Liver (tissue), 9 donors: Measurements from ENCODE around the gene SLC32A1. TPM values are rescaled to one million over a fixed set of nuclear protein-coding genes. Genes with fewer than 3 reads are reported as not detected.

Experiments
- DNase-seq: peaks from one replicate; pipeline ENCODE4 v3.0.0-alpha.2; 2017; ENCODE audit warnings: low spot score
- H3K27ac ChIP-seq, 2 donors: one replicate each; pipeline ENCODE4 v1.7.0; 2013; ENCODE audit warnings: inconsistent platforms in 2 of 2, low read length in 2 of 2, control low read depth in 1 of 2, low read depth in 1 of 2, mild to moderate bottlenecking in 1 of 2
- H3K27me3 ChIP-seq, 4 donors: one replicate each; pipeline versions ENCODE4 v1.6.1 to v1.7.0; 2013; ENCODE audit warnings: low read length in 3 of 4, inconsistent platforms in 1 of 4, mild to moderate bottlenecking in 1 of 4, moderate library complexity in 1 of 4; ENCODE audit not compliant: control insufficient read depth in 4 of 4, insufficient read depth in 4 of 4
- H3K36me3 ChIP-seq, 4 donors: one replicate each; pipeline versions ENCODE4 v1.6.1 to v1.7.0; 2013; ENCODE audit warnings: low read length in 3 of 4, mild to moderate bottlenecking in 3 of 4, low read depth in 1 of 4, moderate library complexity in 1 of 4; ENCODE audit not compliant: control insufficient read depth in 4 of 4, insufficient read depth in 3 of 4
- H3K4me1 ChIP-seq, 4 donors: one replicate each; pipeline versions ENCODE4 v1.6.1 to v1.7.0; 2013; ENCODE audit warnings: low read length in 3 of 4, mild to moderate bottlenecking in 3 of 4, moderate library complexity in 1 of 4; ENCODE audit not compliant: control insufficient read depth in 4 of 4, insufficient read depth in 4 of 4
- H3K4me3 ChIP-seq, 3 donors: one replicate each; pipeline versions ENCODE4 v1.6.1 to v1.7.0; 2013; ENCODE audit warnings: low read length in 3 of 3, control low read depth in 1 of 3, low read depth in 1 of 3, mild to moderate bottlenecking in 1 of 3
- H3K9ac ChIP-seq, 2 donors: one replicate each; pipeline ENCODE4 v1.7.0; 2013; ENCODE audit warnings: low read length in 2 of 2, mild to moderate bottlenecking in 2 of 2, moderate library complexity in 2 of 2, control low read depth in 1 of 2, low read depth in 1 of 2
- H3K9me3 ChIP-seq, 4 donors: one replicate each; pipeline versions ENCODE4 v1.6.1 to v1.7.0; 2013; ENCODE audit warnings: low read length in 3 of 4; ENCODE audit not compliant: control insufficient read depth in 4 of 4
- CTCF ChIP-seq: fragments of 150-350 bp; IDR thresholded peaks from 2 replicates; pipeline ENCODE4 v1.5.1; 2017; ENCODE audit warnings: improper control_type of control experiment, low read depth, low read length; ENCODE audit not compliant: missing input control
- EGR1 ChIP-seq, 2 donors: IDR thresholded peaks; 2 replicates each; pipeline ENCODE4 v1.6.1; 2016 to 2018; ENCODE audit warnings: antibody characterized with exemption in 2 of 2, low read depth in 2 of 2
- FOXA2 ChIP-seq: IDR thresholded peaks from 2 replicates; pipeline ENCODE4 v1.6.1; 2016; ENCODE audit warnings: antibody characterized with exemption
- GABPA ChIP-seq, 2 donors: IDR thresholded peaks in 1 of 2; conservative IDR thresholded peaks in 1 of 2; 2 replicates each; pipeline ENCODE4 v1.6.1; 2016; ENCODE audit warnings: antibody characterized with exemption in 2 of 2, mild to moderate bottlenecking in 1 of 2, moderate library complexity in 1 of 2
- HNF4A ChIP-seq, 2 donors: conservative IDR thresholded peaks; 2 replicates each; pipeline ENCODE4 v1.6.1; 2016; ENCODE audit warnings: antibody characterized with exemption in 2 of 2, mild to moderate bottlenecking in 2 of 2
- JUND ChIP-seq, 2 donors: IDR thresholded peaks; 2 replicates each; pipeline ENCODE4 v1.6.1; 2016; ENCODE audit warnings: antibody characterized with exemption in 2 of 2
- NR2F2 ChIP-seq: IDR thresholded peaks from 2 replicates; pipeline ENCODE4 v1.6.1; 2016; ENCODE audit warnings: antibody characterized with exemption
- RAD21 ChIP-seq, 2 donors: IDR thresholded peaks; 2 replicates each; pipeline ENCODE4 v1.6.1; 2016; ENCODE audit warnings: antibody characterized with exemption in 2 of 2, mild to moderate bottlenecking in 2 of 2
- RXRA ChIP-seq, 2 donors: IDR thresholded peaks; 2 replicates each; pipeline ENCODE4 v1.6.1; 2017 to 2018; ENCODE audit warnings: antibody characterized with exemption in 2 of 2, mild to moderate bottlenecking in 1 of 2
- SP1 ChIP-seq: IDR thresholded peaks from 2 replicates; pipeline ENCODE4 v1.6.1; 2018; ENCODE audit warnings: antibody characterized with exemption, mild to moderate bottlenecking
- TAF1 ChIP-seq: conservative IDR thresholded peaks from 2 replicates; pipeline ENCODE4 v1.6.1; 2016; ENCODE audit warnings: antibody characterized with exemption, mild to moderate bottlenecking
- YY1 ChIP-seq: IDR thresholded peaks from 2 replicates; pipeline ENCODE4 v1.6.1; 2016; ENCODE audit warnings: antibody characterized with exemption, mild to moderate bottlenecking
- WGBS: extraction: QIAGEN DNeasy Blood & Tissue Kit; methylation state at CpG from one replicate; pipeline ENCODE4 v1.1.7; 2013; 5-methylcytosine and 5-hydroxymethylcytosine counted together
- polyA plus RNA-seq, 2 donors: library from polyadenylated mRNA; stranded (reverse) in 1 of 2; unstranded in 1 of 2; fragments of 200-250 nt in 1 of 2; fragments of >200 nt in 1 of 2; fragmentation: Nextera tagmentation in 1 of 2; extraction: Ambion mirVana in 1 of 2; gene quantifications; one replicate each; pipeline versions ENCODE4 v1.2.1 to v1.2.3, GENCODE V29; 2013 to 2015
- total RNA-seq, 2 donors: library from RNA; depleted of rRNA; stranded (reverse); fragments of >200 nt; gene quantifications; one replicate each; pipeline ENCODE4 v1.2.3, GENCODE V29; 2014
- TF ChIP-seq, protein P1 (sequence below): IDR thresholded peaks from 2 replicates; pipeline ENCODE4 v1.6.1; 2016; ENCODE audit warnings: antibody characterized with exemption
- TF ChIP-seq, protein P2 (sequence below): IDR thresholded peaks from 2 replicates; pipeline ENCODE4 v1.6.1; 2016; ENCODE audit warnings: antibody characterized with exemption
- donor health status: healthy.
- donor health status: healthy.
- donor health status: healthy.
- donor health status: healthy.
- donor health status: healthy.

SLC32A1 gene
- total and polyA plus RNA-seq, 4 donors: not detected

- TF ChIP-seq SP1: no peak
- no peak for TF ChIP-seq JUND (IDR thresholded peaks at IDR 0.05)
- TF ChIP-seq YY1: no peak
- TF ChIP-seq, protein P1, sequence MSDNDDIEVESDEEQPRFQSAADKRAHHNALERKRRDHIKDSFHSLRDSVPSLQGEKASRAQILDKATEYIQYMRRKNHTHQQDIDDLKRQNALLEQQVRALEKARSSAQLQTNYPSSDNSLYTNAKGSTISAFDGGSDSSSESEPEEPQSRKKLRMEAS: no peak
- no peak for TF ChIP-seq NR2F2
- TF ChIP-seq TAF1: no peak
Observed at GRCh38 chr20:38770970-38771369, 46.7 kb downstream of the SLC32A1 start (continued).

DNA sequence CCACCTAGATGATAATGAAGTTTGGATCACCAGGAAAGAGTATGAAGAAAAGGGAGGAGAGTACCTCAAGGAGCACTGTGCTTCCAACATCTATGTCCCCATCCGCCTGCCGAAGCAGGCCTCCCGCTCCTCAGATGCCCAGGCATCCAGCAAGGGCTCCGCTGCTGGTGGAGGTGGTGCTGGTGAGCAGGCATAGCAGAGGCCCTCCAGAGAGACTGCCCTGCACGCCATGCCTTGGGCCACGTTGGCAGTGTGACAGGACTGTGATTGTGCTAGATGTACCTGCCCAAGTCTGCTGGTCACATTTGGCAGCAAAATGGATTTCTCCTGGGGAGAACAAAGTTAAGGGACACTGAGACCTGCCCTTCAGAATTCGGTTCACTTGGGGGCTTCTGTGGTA lies 47.3 kb downstream of the SLC32A1 start:
- H3K9ac ChIP-seq: no peak overlapping the region
- no peaks in the 10 kb centered on the region for H3K27me3 ChIP-seq
- DNase-seq: no peak
- no peaks in the 10 kb centered on the region for H3K9me3 ChIP-seq
- WGBS: 96% methylated on average over 7 of the region's 7 CpGs
- no peak overlapping the region for H3K4me3 ChIP-seq
- H3K27ac ChIP-seq: no peak overlapping the region
- peaks cover 10 to 30% (median 16%) of the 10 kb centered on the region in 4 donors for H3K36me3 ChIP-seq
- TF ChIP-seq, protein P1: no peak
- TF ChIP-seq RXRA (IDR thresholded peaks at IDR 0.05): no peak
- H3K4me1 ChIP-seq: peaks cover 0 to 6% (median 0%) of the 10 kb centered on the region in 4 donors

DNA sequence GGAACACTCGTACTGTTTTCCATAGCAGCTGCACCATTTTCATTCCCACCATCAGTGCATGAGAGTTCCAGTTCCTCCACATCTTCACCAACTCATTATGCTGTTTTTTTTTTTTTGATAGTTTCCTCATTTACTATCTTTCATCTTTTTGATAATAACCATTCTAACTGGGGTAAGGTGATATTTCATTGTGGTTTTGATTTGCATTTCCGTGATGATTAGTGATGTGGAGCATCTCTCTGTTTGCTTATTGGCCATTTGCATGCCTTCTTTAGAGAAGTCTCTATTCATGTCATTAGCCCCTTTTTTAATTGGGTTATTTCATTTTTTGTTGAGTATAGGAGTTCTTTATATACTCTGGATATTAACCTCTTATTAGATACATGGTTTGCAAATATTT lies 49.9 kb downstream of the SLC32A1 start:
- peaks cover 9 to 24% (median 14%) of the 10 kb centered on the region in 4 donors for H3K36me3 ChIP-seq
- 96% methylated on average over 2 of the region's 2 CpGs for WGBS
- H3K9me3 ChIP-seq: no peaks in the 10 kb centered on the region

More for the DNA sequence above, 49.9 kb downstream of the SLC32A1 start:
- no peaks in the 10 kb centered on the region for H3K27me3 ChIP-seq
- TF ChIP-seq FOXA2: no peak
- no peak for TF ChIP-seq RAD21 (IDR thresholded peaks at IDR 0.05)
- TF ChIP-seq, protein P1: no peak
- TF ChIP-seq RXRA (IDR thresholded peaks at IDR 0.05): no peak
- TF ChIP-seq NR2F2: no peak
- no peak for TF ChIP-seq EGR1 (IDR thresholded peaks at IDR 0.05; ENCODE audit: low read depth in 2 of 2)
- no peak for TF ChIP-seq SP1
- no peak for TF ChIP-seq HNF4A (conservative IDR thresholded peaks at IDR 0.05)
- no peak for TF ChIP-seq JUND (IDR thresholded peaks at IDR 0.05)
- TF ChIP-seq, protein P2, sequence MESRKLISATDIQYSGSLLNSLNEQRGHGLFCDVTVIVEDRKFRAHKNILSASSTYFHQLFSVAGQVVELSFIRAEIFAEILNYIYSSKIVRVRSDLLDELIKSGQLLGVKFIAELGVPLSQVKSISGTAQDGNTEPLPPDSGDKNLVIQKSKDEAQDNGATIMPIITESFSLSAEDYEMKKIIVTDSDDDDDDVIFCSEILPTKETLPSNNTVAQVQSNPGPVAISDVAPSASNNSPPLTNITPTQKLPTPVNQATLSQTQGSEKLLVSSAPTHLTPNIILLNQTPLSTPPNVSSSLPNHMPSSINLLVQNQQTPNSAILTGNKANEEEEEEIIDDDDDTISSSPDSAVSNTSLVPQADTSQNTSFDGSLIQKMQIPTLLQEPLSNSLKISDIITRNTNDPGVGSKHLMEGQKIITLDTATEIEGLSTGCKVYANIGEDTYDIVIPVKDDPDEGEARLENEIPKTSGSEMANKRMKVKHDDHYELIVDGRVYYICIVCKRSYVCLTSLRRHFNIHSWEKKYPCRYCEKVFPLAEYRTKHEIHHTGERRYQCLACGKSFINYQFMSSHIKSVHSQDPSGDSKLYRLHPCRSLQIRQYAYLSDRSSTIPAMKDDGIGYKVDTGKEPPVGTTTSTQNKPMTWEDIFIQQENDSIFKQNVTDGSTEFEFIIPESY: no peak
- no peak for TF ChIP-seq CTCF
- no peak for TF ChIP-seq TAF1
- TF ChIP-seq GABPA (IDR thresholded peaks at IDR 0.05 in 1 of 2, conservative IDR thresholded peaks at IDR 0.05 in 1 of 2): no peak
- no peak for DNase-seq
- no peak overlapping the region for H3K27ac ChIP-seq
- no peak overlapping the region for H3K9ac ChIP-seq
- peaks cover 0 to 4% (median 0%) of the 10 kb centered on the region in 4 donors for H3K4me1 ChIP-seq
- H3K4me3 ChIP-seq: no peak overlapping the region
